ENCODE data around the gene CHD9.
"Not testable (repeated sequence)": the region's sequence is repeated elsewhere in the genome, so short reads cannot be mapped to it uniquely, and the experiment has no call there.

Gene CHD9

GRCh38 chr16:53304334-53304733 lies 249.5 kb downstream of the CHD9 start:
- Mint-ChIP-seq H3K27ac (no peak overlapping the region), H3K27me3 (no peaks in the 10 kb centered on the region), H3K36me3 (peaks cover 7% of the 10 kb centered on the region), H3K4me3 (no peak overlapping the region), H3K9me3 (ENCODE audit: low read depth) (no peaks in the 10 kb centered on the region), H3K4me1 (ENCODE audit: low read depth) (no peaks in the 10 kb centered on the region)

DNA sequence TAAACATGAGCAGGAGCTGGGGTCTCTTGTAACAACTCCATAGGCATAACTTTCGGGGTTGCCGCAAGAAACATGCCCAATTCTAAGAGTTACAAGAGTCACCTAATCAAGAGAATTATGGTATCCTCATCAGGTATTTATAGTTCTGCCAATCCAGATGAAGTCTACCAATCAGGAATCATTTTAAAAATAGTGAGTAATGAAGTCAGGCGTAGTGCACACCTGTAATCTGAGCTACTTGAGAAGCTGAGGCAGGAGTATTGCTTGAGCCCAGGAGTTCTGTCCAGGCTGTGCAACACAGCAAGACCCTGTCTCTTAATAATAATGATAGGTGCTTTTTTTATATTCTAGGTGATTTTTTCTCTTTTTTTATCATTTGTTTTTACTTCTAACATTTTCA lies 251.0 kb downstream of the CHD9 start:
- Mint-ChIP-seq H3K9me3 (ENCODE audit: low read depth) (no peaks in the 10 kb centered on the region), H3K4me1 (ENCODE audit: low read depth) (no peaks in the 10 kb centered on the region), H3K27ac (no peak overlapping the region), H3K4me3 (no peak overlapping the region), H3K27me3 (no peaks in the 10 kb centered on the region), H3K36me3 (peaks cover 5% of the 10 kb centered on the region)

DNA sequence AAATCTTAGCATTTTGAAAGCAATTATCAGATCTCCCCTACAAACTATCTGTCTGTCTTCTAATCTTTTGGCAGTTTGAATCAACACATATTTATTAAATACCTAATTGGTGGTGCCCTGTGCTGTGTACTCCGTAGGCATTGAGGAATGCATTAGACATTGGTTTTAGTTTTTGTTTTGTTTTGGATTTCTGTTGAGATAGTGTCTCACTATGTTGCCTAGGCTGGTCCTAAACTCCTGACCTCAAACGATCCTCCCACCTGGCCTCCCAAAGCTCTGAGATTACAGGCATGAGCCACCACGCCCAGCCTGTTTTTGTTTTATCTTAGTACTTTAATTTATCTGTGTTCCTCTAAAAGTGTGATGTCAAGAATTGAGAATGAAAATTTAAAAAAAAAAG lies 254.7 kb downstream of the CHD9 start:
- H3K27me3 Mint-ChIP-seq = no peaks in the 10 kb centered on the region
- H3K27ac Mint-ChIP-seq = no peak overlapping the region
- H3K4me1 Mint-ChIP-seq (ENCODE audit: low read depth) = no peaks in the 10 kb centered on the region
- no peak overlapping the region for H3K4me3 Mint-ChIP-seq
- no peaks in the 10 kb centered on the region for H3K9me3 Mint-ChIP-seq (ENCODE audit: low read depth)
- peaks cover 7% of the 10 kb centered on the region for H3K36me3 Mint-ChIP-seq

DNA sequence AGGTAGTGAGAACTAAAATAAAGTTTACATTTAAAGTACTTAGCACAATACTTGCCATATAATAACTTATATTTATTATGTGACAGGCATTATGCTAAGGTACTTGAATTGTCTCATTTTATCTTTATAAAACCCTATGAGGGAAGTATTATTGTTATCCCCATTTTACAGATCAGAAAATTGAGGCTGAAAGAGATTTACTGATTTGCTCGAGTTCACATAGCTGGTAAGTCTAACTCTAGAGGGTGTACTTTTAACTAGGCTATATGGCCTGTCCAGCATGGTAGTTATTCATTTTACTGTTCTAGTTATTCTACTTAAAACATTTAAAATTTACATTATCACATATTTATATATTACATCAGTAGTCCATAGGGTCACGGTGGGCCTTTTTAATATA lies 266.2 kb downstream of the CHD9 start:
- Mint-ChIP-seq H3K27me3 (no peaks in the 10 kb centered on the region), H3K27ac (no peak overlapping the region), H3K4me3 (no peak overlapping the region), H3K9me3 (ENCODE audit: low read depth) (no peaks in the 10 kb centered on the region), H3K36me3 (peaks cover 20% of the 10 kb centered on the region), H3K4me1 (ENCODE audit: low read depth) (no peaks in the 10 kb centered on the region)

- H3K27ac Mint-ChIP-seq = no peak overlapping the region
- H3K4me3 Mint-ChIP-seq = no peak overlapping the region
- H3K27me3 Mint-ChIP-seq = no peaks in the 10 kb centered on the region
- H3K36me3 Mint-ChIP-seq = peaks cover 6% of the 10 kb centered on the region
- no peaks in the 10 kb centered on the region for H3K9me3 Mint-ChIP-seq (ENCODE audit: low read depth)
- no peaks in the 10 kb centered on the region for H3K4me1 Mint-ChIP-seq (ENCODE audit: low read depth)
Observed at GRCh38 chr16:53323924-53324323, 269.1 kb downstream of the CHD9 start.

- H3K4me3 Mint-ChIP-seq; H3K27me3 Mint-ChIP-seq; H3K36me3 Mint-ChIP-seq; H3K27ac Mint-ChIP-seq; H3K9me3 Mint-ChIP-seq (ENCODE audit: low read depth): not testable (repeated sequence)
- peaks cover 13% of the 10 kb centered on the region for H3K4me1 Mint-ChIP-seq (ENCODE audit: low read depth)
Observed at GRCh38 chr16:53330991-53331390, 276.2 kb downstream of the CHD9 start.

- Mint-ChIP-seq H3K9me3 (ENCODE audit: low read depth) (no peaks in the 10 kb centered on the region), H3K27me3 (no peaks in the 10 kb centered on the region), H3K4me3 (no peak overlapping the region), H3K36me3 (peaks cover 4% of the 10 kb centered on the region), H3K4me1 (ENCODE audit: low read depth) (peaks cover 13% of the 10 kb centered on the region), H3K27ac (no peak overlapping the region)
Observed at GRCh38 chr16:53334581-53334980, 279.8 kb downstream of the CHD9 start.

DNA sequence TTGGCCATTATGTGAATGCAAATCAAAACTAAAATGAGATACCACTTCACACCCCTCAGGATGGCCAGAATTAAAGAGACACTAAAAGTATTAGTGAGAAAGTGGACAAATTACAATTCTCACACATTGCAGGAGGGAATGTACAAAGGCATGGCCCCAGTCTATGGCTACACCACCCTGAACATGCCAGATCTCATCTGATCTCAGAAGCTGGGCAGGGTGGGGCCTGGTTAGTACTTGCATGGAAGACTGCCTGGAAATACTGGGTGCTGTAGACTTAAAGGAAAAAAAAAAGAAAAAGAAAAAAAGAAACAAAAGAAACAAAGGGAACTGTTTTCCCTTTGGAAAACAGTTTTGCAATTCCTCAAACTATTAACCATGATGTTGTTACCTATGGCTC lies 282.5 kb downstream of the CHD9 start:
- H3K4me1 Mint-ChIP-seq (ENCODE audit: low read depth) = peaks cover 16% of the 10 kb centered on the region
- H3K9me3 Mint-ChIP-seq (ENCODE audit: low read depth) = no peaks in the 10 kb centered on the region
- no peak overlapping the region for H3K4me3 Mint-ChIP-seq
- H3K27me3 Mint-ChIP-seq = no peaks in the 10 kb centered on the region
- no peaks in the 10 kb centered on the region for H3K36me3 Mint-ChIP-seq
- H3K27ac Mint-ChIP-seq = no peak overlapping the region

GRCh38 chr16:53341792-53342191 lies 287.0 kb downstream of the CHD9 start:
- Mint-ChIP-seq H3K27me3 (no peaks in the 10 kb centered on the region), H3K4me1 (ENCODE audit: low read depth) (peaks cover 5% of the 10 kb centered on the region), H3K4me3 (no peak overlapping the region), H3K36me3 (peaks cover 2% of the 10 kb centered on the region), H3K27ac (no peak overlapping the region), H3K9me3 (ENCODE audit: low read depth) (peaks cover 5% of the 10 kb centered on the region)

- Mint-ChIP-seq H3K27me3 (peaks cover 4% of the 10 kb centered on the region), H3K4me3 (no peak overlapping the region), H3K27ac (no peak overlapping the region), H3K9me3 (ENCODE audit: low read depth) (no peaks in the 10 kb centered on the region), H3K4me1 (ENCODE audit: low read depth) (no peaks in the 10 kb centered on the region), H3K36me3 (no peaks in the 10 kb centered on the region)
Observed at GRCh38 chr16:53355064-53355463, 300.3 kb downstream of the CHD9 start.

- no peaks in the 10 kb centered on the region for H3K9me3 Mint-ChIP-seq (ENCODE audit: low read depth)
- H3K4me3 Mint-ChIP-seq = no peak overlapping the region
- no peaks in the 10 kb centered on the region for H3K36me3 Mint-ChIP-seq
- H3K27ac Mint-ChIP-seq = no peak overlapping the region
- peaks cover 4% of the 10 kb centered on the region for H3K27me3 Mint-ChIP-seq
- H3K4me1 Mint-ChIP-seq (ENCODE audit: low read depth) = no peaks in the 10 kb centered on the region
Observed at GRCh38 chr16:53356478-53357207, 301.9 kb downstream of the CHD9 start.

DNA sequence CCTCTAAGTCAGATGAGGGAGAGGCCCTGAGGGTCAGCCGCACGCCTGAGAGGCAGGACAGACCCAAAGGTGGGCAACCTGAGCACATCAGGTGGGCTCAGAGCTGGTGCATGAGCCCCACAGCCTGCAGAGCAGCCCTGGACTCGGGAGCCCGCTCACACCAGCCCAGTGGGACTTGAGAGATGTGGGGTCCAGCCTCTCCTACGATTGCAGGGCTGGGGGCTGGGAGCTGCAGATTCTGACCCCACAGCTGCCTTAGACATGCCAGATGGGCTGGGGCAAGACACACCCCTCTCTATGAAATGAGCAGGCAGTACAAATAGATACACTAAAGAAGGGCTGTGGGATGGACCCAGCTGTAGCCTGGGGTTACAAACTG lies 302.4 kb downstream of the CHD9 start:
- Mint-ChIP-seq H3K36me3 (no peaks in the 10 kb centered on the region), H3K9me3 (ENCODE audit: low read depth) (no peaks in the 10 kb centered on the region), H3K27me3 (peaks cover 4% of the 10 kb centered on the region), H3K4me3 (no peak overlapping the region), H3K27ac (no peak overlapping the region), H3K4me1 (ENCODE audit: low read depth) (no peaks in the 10 kb centered on the region)

GRCh38 chr16:53357955-53358354 lies 303.2 kb downstream of the CHD9 start:
- Mint-ChIP-seq H3K27me3 (peaks cover 4% of the 10 kb centered on the region), H3K4me1 (ENCODE audit: low read depth) (no peaks in the 10 kb centered on the region), H3K4me3 (no peak overlapping the region), H3K9me3 (ENCODE audit: low read depth) (no peaks in the 10 kb centered on the region), H3K36me3 (no peaks in the 10 kb centered on the region), H3K27ac (no peak overlapping the region)

DNA sequence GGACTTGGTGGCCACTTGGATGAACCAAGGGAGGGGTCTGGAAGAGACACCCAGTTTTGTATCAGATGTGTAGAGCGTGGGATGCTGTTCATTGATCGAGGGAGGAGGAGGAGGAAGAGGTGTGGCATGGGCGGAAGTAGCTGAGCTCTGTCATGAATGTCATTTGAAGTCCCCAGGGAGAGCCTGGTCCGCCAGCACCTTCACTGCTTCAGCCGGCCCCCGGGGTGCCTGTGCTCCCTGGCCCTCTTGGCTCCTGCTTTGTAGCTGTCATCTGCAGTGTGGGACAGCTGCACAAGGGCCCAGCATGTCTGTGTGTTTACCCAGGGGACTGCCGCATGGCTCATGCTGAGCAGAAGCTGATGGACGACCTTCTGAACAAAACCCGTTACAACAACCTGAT lies 304.1 kb downstream of the CHD9 start:
- Mint-ChIP-seq H3K27me3 (peaks cover 4% of the 10 kb centered on the region), H3K9me3 (ENCODE audit: low read depth) (no peaks in the 10 kb centered on the region), H3K4me3 (no peak overlapping the region), H3K4me1 (ENCODE audit: low read depth) (no peaks in the 10 kb centered on the region), H3K27ac (no peak overlapping the region), H3K36me3 (no peaks in the 10 kb centered on the region)

GRCh38 chr16:53369921-53370320 lies 315.1 kb downstream of the CHD9 start:
- Mint-ChIP-seq H3K9me3 (ENCODE audit: low read depth) (no peaks in the 10 kb centered on the region), H3K4me1 (ENCODE audit: low read depth) (peaks cover 23% of the 10 kb centered on the region), H3K4me3 (no peak overlapping the region), H3K36me3 (no peaks in the 10 kb centered on the region), H3K27me3 (no peaks in the 10 kb centered on the region), H3K27ac (no peak overlapping the region)

DNA sequence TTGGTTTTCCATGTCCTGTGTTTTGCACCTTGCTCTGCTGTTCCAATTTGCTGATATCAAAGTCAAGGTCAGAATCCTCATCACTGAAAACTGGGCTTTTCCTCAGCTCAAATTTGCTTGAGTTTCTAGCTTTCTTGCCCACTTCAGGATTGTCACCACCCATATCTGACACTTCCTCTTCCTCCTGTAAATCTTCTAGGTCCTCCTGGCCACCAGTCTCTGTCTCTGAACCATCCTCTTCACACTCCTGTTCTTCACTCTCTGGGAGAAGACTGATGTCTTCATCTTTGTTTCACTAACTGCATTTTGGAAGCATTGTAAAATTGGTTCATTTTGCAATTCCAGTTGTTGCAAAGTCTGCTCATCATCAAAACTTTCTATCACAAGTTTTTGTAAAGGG lies 316.0 kb downstream of the CHD9 start:
- Mint-ChIP-seq H3K9me3 (ENCODE audit: low read depth) (no peaks in the 10 kb centered on the region), H3K4me3 (no peak overlapping the region), H3K27me3 (no peaks in the 10 kb centered on the region), H3K4me1 (ENCODE audit: low read depth) (peaks cover 22% of the 10 kb centered on the region), H3K27ac (no peak overlapping the region), H3K36me3 (no peaks in the 10 kb centered on the region)
